ENCODE measurements around the gene PRDM9.
"Not testable (repeated sequence)": the region's sequence is repeated elsewhere in the genome, so short reads cannot be mapped to it uniquely, and the experiment has no call there.

Gene PRDM9

DNA sequence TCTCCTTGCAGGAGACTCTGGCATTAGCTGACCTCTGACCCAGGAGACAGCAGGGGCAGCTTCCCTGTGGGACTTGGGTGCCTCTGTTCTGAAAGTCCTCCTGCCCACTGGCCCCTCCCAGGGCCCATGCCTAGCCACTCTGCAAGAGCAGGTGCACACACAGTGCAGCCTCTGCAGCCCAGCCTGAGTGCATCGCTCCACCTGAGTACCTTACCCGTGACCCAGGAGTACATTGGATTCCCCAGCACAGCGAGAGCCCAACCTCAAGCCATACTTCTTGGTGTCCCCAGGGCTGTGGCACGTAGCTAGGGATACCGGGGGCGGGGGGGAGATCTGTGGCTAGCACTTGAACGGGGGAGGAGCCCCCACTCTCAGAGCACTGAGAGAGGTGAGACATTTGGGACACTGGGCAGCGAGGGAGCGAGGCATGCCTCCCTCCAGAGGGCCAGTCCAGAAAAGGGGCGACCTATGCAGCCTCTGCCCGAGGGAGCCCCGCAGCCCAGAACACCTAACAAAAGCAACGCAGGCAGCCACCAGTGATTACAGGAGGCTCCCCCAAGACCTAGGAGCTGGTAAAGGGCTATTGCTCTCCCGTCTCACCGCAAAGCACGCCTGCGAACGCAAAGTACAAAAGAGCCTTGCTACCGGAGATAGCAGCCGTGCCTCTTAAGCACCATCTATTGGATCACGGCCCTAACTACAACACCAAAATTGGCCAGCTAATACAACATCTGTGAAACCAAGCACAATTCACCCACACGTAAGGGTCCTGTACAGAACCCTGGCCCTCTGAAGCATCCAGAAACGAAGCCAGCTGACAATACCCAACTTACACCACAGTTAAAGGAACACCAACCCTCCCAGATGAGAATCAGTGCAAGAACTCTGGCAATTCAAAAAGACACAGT lies 826 bp upstream of the PRDM9 start:
- DNase-seq: no peak
- H3K9me3 Mint-ChIP-seq: peaks cover 22% of the 10 kb centered on the region
- peaks cover 1% of the 10 kb centered on the region for H3K36me3 Mint-ChIP-seq
- H3K4me1 Mint-ChIP-seq: no peaks in the 10 kb centered on the region
- H3K27me3 Mint-ChIP-seq: no peaks in the 10 kb centered on the region
- no peak overlapping the region for H3K4me3 Mint-ChIP-seq
- CTCF ChIA-PET: no interaction called here
- no peak overlapping the region for H3K27ac Mint-ChIP-seq

DNA sequence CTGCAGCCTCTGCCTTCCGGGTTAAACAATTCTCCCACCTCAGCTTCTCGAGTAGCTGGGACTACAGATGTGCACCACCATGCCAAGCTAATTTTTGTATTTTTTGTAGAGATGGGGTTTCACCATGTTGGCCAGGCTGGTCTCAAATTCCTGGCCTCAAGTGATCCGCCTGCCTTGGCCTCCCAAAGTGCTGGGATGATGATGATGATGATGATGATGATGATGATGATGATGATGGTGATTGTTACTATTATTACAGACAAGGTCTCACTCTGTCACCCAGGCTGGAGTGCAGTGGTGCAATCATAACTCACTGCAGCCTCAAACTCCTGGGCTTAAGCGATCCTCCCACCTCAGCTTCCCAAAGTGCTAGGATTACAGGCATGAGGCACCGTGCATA lies 3.0 kb downstream of the PRDM9 start:
- H3K36me3 Mint-ChIP-seq, CTCF ChIA-PET, H3K27ac Mint-ChIP-seq, H3K4me3 Mint-ChIP-seq, H3K4me1 Mint-ChIP-seq, DNase-seq, H3K27me3 Mint-ChIP-seq: not testable (repeated sequence)
- peaks cover 32% of the 10 kb centered on the region for H3K9me3 Mint-ChIP-seq

DNA sequence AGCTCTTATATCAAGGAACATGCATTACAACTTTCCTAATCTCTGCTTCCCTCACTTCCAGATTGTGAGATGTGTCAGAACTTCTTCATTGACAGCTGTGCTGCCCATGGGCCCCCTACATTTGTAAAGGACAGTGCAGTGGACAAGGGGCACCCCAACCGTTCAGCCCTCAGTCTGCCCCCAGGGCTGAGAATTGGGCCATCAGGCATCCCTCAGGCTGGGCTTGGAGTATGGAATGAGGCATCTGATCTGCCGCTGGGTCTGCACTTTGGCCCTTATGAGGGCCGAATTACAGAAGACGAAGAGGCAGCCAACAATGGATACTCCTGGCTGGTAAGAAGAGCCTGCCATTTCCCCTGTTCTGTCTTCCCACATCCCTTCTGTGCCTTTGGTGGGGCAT lies 15.1 kb downstream of the PRDM9 start:
- H3K4me1 Mint-ChIP-seq: no peaks in the 10 kb centered on the region

DNA sequence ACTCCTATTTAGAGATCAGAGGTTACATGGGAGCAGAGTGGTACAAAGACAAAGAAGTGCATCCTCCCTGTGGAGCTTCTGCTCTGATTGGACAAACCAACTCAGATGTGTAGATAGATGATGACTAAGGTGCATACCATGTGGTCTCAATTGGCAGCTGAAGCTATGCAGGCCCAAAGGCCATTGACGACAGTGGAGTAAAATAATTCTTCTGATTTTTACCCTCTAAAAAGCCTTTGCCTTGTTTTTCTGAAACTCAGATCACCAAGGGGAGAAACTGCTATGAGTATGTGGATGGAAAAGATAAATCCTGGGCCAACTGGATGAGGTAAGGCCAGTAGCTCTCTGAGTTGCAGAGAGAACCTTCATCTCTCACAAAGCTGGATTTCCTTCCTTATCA lies 15.6 kb downstream of the PRDM9 start:
- Mint-ChIP-seq H3K36me3 (no peaks in the 10 kb centered on the region), H3K27ac (no peak overlapping the region), H3K4me1 (no peaks in the 10 kb centered on the region), H3K27me3 (no peaks in the 10 kb centered on the region), H3K9me3 (peaks cover 12% of the 10 kb centered on the region), H3K4me3 (no peak overlapping the region)
- DNase-seq: no peak
- CTCF ChIA-PET: no interaction called here

More for the DNA sequence above, 15.1 kb downstream of the PRDM9 start:
- no peak overlapping the region for H3K4me3 Mint-ChIP-seq
- H3K27ac Mint-ChIP-seq: no peak overlapping the region
- no peak for DNase-seq
- peaks cover 10% of the 10 kb centered on the region for H3K9me3 Mint-ChIP-seq
- CTCF ChIA-PET: no interaction called here
- H3K27me3 Mint-ChIP-seq: no peaks in the 10 kb centered on the region
- H3K36me3 Mint-ChIP-seq: no peaks in the 10 kb centered on the region

DNA sequence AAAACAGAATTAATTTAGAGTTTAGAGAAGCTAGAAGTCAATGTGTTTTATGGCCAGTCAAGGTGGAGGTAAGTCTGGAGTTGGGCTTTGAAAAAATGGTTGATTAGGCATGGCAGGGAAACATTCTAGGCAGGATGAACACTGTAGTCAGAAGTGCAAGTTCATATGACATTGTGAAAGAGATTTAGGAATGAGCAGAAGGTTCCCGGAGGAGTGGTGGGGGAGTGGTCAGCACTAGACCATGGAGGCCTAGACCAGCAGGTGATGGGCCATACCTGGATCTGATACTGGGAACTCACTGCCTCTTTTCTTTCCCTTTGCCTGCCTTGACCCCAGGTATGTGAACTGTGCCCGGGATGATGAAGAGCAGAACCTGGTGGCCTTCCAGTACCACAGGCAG lies 16.6 kb downstream of the PRDM9 start:
- H3K4me3 Mint-ChIP-seq: no peak overlapping the region
- no peaks in the 10 kb centered on the region for H3K27me3 Mint-ChIP-seq
- H3K4me1 Mint-ChIP-seq: no peaks in the 10 kb centered on the region

DNA sequence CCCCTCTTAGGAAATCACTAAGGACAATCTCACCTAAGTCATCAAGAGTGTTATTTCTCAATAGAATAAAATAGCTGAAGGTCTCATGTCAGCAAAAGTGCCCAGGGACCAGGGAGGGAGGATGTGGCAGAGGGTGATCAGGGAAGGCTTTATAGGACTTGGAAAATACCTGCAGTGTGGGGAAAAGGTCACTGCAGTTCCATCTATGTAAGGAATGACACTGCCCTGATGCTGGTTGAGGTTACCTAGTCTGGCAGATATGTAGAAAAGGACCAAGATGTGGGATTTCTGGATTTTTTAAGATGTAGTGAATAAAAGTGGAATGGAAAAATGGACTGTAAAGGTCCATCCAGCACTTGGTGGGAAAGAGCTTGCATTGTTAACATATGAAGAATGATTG lies 18.3 kb downstream of the PRDM9 start:
- CTCF ChIA-PET: no interaction called here
- H3K4me1 Mint-ChIP-seq: no peaks in the 10 kb centered on the region
- no peak overlapping the region for H3K4me3 Mint-ChIP-seq
- no peak overlapping the region for H3K27ac Mint-ChIP-seq
- peaks cover 14% of the 10 kb centered on the region for H3K9me3 Mint-ChIP-seq
- no peaks in the 10 kb centered on the region for H3K36me3 Mint-ChIP-seq
- no peaks in the 10 kb centered on the region for H3K27me3 Mint-ChIP-seq
- DNase-seq: no peak

More for the DNA sequence above, 16.6 kb downstream of the PRDM9 start:
- no peak for DNase-seq
- H3K27ac Mint-ChIP-seq: no peak overlapping the region
- no peaks in the 10 kb centered on the region for H3K36me3 Mint-ChIP-seq
- CTCF ChIA-PET: no interaction called here
- H3K9me3 Mint-ChIP-seq: peaks cover 18% of the 10 kb centered on the region

DNA sequence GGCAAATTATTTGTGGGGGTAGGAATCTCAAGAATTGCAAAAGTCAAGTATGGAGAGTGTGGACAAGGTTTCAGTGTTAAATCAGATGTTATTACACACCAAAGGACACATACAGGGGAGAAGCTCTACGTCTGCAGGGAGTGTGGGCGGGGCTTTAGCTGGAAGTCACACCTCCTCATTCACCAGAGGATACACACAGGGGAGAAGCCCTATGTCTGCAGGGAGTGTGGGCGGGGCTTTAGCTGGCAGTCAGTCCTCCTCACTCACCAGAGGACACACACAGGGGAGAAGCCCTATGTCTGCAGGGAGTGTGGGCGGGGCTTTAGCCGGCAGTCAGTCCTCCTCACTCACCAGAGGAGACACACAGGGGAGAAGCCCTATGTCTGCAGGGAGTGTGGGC lies 19.2 kb downstream of the PRDM9 start:
- H3K4me3 Mint-ChIP-seq, H3K36me3 Mint-ChIP-seq, H3K27me3 Mint-ChIP-seq, H3K27ac Mint-ChIP-seq, DNase-seq, CTCF ChIA-PET, H3K4me1 Mint-ChIP-seq: not testable (repeated sequence)
- peaks cover 13% of the 10 kb centered on the region for H3K9me3 Mint-ChIP-seq

DNA sequence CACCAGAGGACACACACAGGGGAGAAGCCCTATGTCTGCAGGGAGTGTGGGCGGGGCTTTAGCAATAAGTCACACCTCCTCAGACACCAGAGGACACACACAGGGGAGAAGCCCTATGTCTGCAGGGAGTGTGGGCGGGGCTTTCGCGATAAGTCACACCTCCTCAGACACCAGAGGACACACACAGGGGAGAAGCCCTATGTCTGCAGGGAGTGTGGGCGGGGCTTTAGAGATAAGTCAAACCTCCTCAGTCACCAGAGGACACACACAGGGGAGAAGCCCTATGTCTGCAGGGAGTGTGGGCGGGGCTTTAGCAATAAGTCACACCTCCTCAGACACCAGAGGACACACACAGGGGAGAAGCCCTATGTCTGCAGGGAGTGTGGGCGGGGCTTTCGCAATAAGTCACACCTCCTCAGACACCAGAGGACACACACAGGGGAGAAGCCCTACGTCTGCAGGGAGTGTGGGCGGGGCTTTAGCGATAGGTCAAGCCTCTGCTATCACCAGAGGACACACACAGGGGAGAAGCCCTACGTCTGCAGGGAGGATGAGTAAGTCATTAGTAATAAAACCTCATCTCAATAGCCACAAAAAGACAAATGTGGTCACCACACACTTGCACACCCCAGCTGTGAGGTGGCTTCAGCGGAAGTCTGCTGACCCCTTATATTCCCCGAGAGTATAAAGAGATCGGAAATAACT lies 20.0 kb downstream of the PRDM9 start:
- CTCF ChIA-PET, H3K27me3 Mint-ChIP-seq, H3K36me3 Mint-ChIP-seq, H3K27ac Mint-ChIP-seq, DNase-seq, H3K4me1 Mint-ChIP-seq, H3K4me3 Mint-ChIP-seq: not testable (repeated sequence)
- H3K9me3 Mint-ChIP-seq: peaks cover 13% of the 10 kb centered on the region

DNA sequence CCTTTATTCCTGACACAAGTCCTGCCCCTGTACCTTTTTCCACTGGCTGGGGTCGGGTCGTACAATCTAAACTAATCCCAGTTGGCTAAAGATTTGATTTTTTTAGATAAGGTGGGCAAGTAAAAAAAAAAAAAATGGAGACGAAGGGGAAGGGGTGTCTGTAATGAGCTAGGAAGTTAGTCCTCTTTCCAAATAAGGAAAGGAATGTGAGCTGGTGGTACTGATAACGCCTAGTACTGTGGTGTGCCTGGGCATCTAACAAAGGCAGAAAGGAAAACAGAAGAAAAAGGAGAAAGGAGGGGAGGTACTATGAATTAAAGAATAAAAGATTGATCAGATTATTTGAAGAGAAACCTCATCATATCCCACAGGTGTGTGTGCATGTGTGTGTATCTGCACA lies 21.3 kb downstream of the PRDM9 start:
- CTCF ChIA-PET: no interaction called here
- Mint-ChIP-seq H3K4me3 (no peak overlapping the region), H3K36me3 (no peaks in the 10 kb centered on the region), H3K9me3 (peaks cover 13% of the 10 kb centered on the region), H3K27me3 (no peaks in the 10 kb centered on the region), H3K27ac (no peak overlapping the region), H3K4me1 (no peaks in the 10 kb centered on the region)
- DNase-seq: no peak

DNA sequence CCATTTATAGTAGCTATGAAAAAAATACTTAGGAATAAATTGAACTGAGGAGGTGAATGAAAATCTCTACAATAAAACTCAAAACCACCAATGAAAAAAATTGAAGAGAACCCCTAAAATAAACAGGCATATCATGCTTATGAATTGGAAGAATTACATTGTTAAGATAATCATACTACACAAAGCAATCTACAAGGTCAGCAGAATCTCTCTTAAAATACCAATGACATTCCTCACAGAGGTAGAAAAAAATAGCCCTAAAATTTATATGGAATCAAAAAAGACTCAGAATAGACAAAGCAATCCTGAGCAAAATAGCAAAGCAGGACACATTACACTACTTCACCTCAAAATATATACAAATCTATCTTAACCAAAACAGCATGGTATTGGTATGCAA lies 23.2 kb downstream of the PRDM9 start:
- CTCF ChIA-PET: no interaction called here
- no peak for DNase-seq
- Mint-ChIP-seq H3K27me3 (no peaks in the 10 kb centered on the region), H3K9me3 (peaks cover 13% of the 10 kb centered on the region), H3K4me3 (no peak overlapping the region), H3K27ac (no peak overlapping the region), H3K4me1 (no peaks in the 10 kb centered on the region), H3K36me3 (no peaks in the 10 kb centered on the region)

DNA sequence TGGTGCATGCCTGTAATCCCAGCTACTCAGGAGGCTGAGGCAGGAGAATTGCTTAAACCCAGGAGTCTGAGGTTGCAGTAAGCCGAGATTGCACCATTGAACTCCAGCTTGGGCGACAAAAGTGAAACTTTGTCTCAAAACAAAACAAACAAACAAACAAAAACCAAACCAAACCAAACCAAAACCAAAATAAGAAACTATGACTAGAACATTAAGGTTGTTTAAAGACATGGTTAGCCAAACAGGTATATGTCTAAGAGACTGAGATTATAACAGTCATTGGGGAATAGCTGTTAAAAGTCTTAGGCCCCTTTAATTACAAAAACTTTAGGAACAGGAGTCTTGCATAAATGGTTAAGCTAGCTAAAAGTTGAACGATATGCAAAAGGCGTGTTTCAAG lies 63.6 kb downstream of the PRDM9 start:
- DNase-seq: no peak
- peaks cover 10% of the 10 kb centered on the region for H3K9me3 Mint-ChIP-seq
- no peaks in the 10 kb centered on the region for H3K27me3 Mint-ChIP-seq
- no peaks in the 10 kb centered on the region for H3K4me1 Mint-ChIP-seq
- no peak overlapping the region for H3K27ac Mint-ChIP-seq
- no peaks in the 10 kb centered on the region for H3K36me3 Mint-ChIP-seq
- CTCF ChIA-PET: no interaction called here
- no peak overlapping the region for H3K4me3 Mint-ChIP-seq
